GM12865 (cell line): ENCODE data around the gene ULK2.
"Not testable (repeated sequence)": the region's sequence is repeated elsewhere in the genome, so short reads cannot be mapped to it uniquely, and the experiment has no call there.

Experiments used
- DNase-seq: peaks from one replicate; pipeline ENCODE4 v3.0.0; 2010; ENCODE audit warnings: low read depth
- H3K4me3 ChIP-seq: 2 replicates; pipeline ENCODE4 v1.5.1; 2011; ENCODE audit warnings: mild to moderate bottlenecking, low read depth, low read length, control low read depth
- CTCF ChIP-seq: IDR thresholded peaks from 2 replicates; pipeline ENCODE4 v1.5.1; 2011; ENCODE audit warnings: low read length, control low read depth, low read depth, inconsistent platforms; ENCODE audit not compliant: insufficient read depth; ENCODE audit errors: missing control alignments

Gene ULK2

GRCh38 chr17:19865021-19865420 lies 2.7 kb downstream of the ULK2 start:
- no peak for TF ChIP-seq CTCF
- peak overlapping the region; percentile 15 for H3K4me3 ChIP-seq
- no peak for DNase-seq

- H3K4me3 ChIP-seq, DNase-seq: not testable (repeated sequence)
These were observed 7.0 kb downstream of the ULK2 start for GRCh38 chr17:19860647-19861177.

- DNase-seq = no peak
- TF ChIP-seq CTCF = no peak
- no peak overlapping the region for H3K4me3 ChIP-seq
These were observed 10.1 kb downstream of the ULK2 start for GRCh38 chr17:19857640-19858039.

GRCh38 chr17:19833914-19834313 lies 33.8 kb downstream of the ULK2 start:
- no peak for DNase-seq
- H3K4me3 ChIP-seq = no peak overlapping the region
- TF ChIP-seq CTCF = no peak

GRCh38 chr17:19830061-19830460 lies 37.7 kb downstream of the ULK2 start:
- peak overlapping the region; percentile 50 for H3K4me3 ChIP-seq
- no peak for DNase-seq
- TF ChIP-seq CTCF = no peak

GRCh38 chr17:19812407-19812806 lies 55.3 kb downstream of the ULK2 start:
- DNase-seq = no peak
- TF ChIP-seq CTCF = peak; percentile 22
- H3K4me3 ChIP-seq = no peak overlapping the region

- DNase-seq = no peak
- no peak overlapping the region for H3K4me3 ChIP-seq
- no peak for TF ChIP-seq CTCF
These were observed 62.7 kb downstream of the ULK2 start for GRCh38 chr17:19805006-19805405.

- TF ChIP-seq CTCF = no peak
- peak; percentile 16 for DNase-seq
- H3K4me3 ChIP-seq = no peak overlapping the region
These were observed 67.2 kb downstream of the ULK2 start for GRCh38 chr17:19800571-19800970.
